Endothelial cell (in vitro differentiated cells): ENCODE measurements around the gene MPZL2. TPM values are rescaled to one million over a fixed set of nuclear protein-coding genes. Genes with fewer than 3 reads are reported as not detected.

Experiments
- DNase-seq: peaks from one replicate; pipeline ENCODE4 v3.0.0; 2021; ENCODE audit warnings: low spot score
- H3K27ac Mint-ChIP-seq: one replicate; pipeline ENCODE4 v1.8.0; 2021; ENCODE audit warnings: mixed read lengths, inconsistent platforms; ENCODE audit not compliant: unreplicated experiment
- H3K27me3 Mint-ChIP-seq: one replicate; pipeline ENCODE4 v1.8.0; 2021; ENCODE audit warnings: mild to moderate bottlenecking, moderate library complexity, mixed read lengths, inconsistent platforms; ENCODE audit not compliant: unreplicated experiment
- H3K36me3 Mint-ChIP-seq: one replicate; pipeline ENCODE4 v1.8.0; 2021; ENCODE audit warnings: mild to moderate bottlenecking, low read depth, mixed read lengths, inconsistent platforms; ENCODE audit not compliant: unreplicated experiment
- H3K4me1 Mint-ChIP-seq: one replicate; pipeline ENCODE4 v1.8.0; 2021; ENCODE audit warnings: mild to moderate bottlenecking, mixed read lengths, inconsistent platforms; ENCODE audit not compliant: unreplicated experiment
- H3K4me3 Mint-ChIP-seq: one replicate; pipeline ENCODE4 v1.8.0; 2021; ENCODE audit warnings: mild to moderate bottlenecking, mixed read lengths, inconsistent platforms; ENCODE audit not compliant: unreplicated experiment
- H3K9me3 Mint-ChIP-seq: one replicate; pipeline ENCODE4 v1.8.0; 2021; ENCODE audit warnings: mixed read lengths, inconsistent platforms; ENCODE audit not compliant: unreplicated experiment
- total RNA-seq: library from RNA; stranded (reverse); fragmentation: NEBNext Ultra II Directional; extraction: Animal tissue kit (Norgen Biotek cat#: 25700); gene quantifications from one replicate; pipeline ENCODE4 v1.2.1, GENCODE V29; 2021; ENCODE audit not compliant: unreplicated experiment
- TF ChIP-seq, protein P1 (sequence below): fragments of 200-600 bp; sonication (generic); IDR thresholded peaks from one replicate; pipeline ENCODE4 v1.5.0; 2021; ENCODE audit warnings: antibody characterized with exemption; ENCODE audit not compliant: unreplicated experiment

MPZL2 gene
- total RNA-seq, 1 donor from 2014 or later: 1.0 TPM

DNA sequence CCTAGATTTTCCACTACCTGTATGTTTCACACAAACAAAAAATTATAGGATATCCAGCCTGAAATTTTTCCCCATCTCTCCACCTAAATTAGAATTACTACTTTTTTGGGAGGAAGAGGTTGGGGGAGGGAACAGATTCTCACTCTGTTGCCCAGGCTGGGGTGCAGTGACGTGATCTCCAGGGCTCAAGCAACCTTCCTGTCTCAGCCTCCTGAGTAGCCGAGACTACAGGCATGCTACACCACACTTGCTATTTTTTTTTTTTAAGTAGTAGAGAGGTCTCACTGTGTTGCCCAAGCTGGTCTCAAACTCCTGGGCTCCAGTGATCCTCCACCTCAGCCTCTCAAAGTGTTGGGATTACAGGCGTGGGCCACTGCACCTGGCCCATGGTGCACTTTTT is 48.8 kb downstream of the MPZL2 start:
- TF ChIP-seq, protein P1, sequence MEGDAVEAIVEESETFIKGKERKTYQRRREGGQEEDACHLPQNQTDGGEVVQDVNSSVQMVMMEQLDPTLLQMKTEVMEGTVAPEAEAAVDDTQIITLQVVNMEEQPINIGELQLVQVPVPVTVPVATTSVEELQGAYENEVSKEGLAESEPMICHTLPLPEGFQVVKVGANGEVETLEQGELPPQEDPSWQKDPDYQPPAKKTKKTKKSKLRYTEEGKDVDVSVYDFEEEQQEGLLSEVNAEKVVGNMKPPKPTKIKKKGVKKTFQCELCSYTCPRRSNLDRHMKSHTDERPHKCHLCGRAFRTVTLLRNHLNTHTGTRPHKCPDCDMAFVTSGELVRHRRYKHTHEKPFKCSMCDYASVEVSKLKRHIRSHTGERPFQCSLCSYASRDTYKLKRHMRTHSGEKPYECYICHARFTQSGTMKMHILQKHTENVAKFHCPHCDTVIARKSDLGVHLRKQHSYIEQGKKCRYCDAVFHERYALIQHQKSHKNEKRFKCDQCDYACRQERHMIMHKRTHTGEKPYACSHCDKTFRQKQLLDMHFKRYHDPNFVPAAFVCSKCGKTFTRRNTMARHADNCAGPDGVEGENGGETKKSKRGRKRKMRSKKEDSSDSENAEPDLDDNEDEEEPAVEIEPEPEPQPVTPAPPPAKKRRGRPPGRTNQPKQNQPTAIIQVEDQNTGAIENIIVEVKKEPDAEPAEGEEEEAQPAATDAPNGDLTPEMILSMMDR: no peak
- no peak for DNase-seq
- no peaks in the 10 kb centered on the region for H3K36me3 Mint-ChIP-seq
- H3K4me3 Mint-ChIP-seq: no peak overlapping the region
- H3K4me1 Mint-ChIP-seq: peaks cover 37% of the 10 kb centered on the region
- no peaks in the 10 kb centered on the region for H3K9me3 Mint-ChIP-seq
- peaks cover 4% of the 10 kb centered on the region for H3K27me3 Mint-ChIP-seq
- H3K27ac Mint-ChIP-seq: no peak overlapping the region

DNA sequence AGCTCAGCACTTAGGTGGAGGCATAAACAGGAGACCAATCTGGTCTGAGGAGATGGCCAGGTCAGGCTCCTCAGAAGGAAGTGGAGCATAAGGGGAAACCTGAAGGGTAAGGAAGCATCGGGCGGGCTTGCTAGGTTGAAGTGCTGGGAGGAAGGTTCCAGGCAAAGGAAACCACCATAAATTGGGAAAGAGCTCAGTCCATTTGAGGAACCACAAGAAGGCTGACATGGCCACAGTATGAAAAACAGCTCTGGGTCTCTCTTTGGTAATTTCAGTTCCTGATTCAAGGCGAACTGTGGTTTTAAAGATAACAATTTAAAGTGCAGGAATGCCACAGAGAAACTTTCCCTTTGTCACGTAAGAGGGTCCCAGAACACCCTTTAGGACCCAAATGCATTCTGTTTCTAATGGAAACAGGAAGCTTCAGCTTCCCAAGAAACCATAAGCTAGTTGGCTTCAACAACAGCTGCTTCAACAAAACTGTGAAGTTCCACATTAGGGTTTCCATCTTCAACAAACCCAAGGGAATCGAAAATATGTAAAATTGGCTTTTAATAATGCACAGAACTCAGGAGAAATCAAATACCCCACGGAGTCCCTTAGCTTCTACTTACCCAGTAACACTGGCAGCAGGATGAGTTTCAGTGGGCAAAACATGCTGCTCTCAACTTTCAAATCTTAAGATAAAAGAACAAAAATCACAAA is 49.7 kb downstream of the MPZL2 start:
- Mint-ChIP-seq H3K27me3 (peaks cover 4% of the 10 kb centered on the region), H3K9me3 (no peaks in the 10 kb centered on the region), H3K36me3 (no peaks in the 10 kb centered on the region), H3K4me1 (peaks cover 37% of the 10 kb centered on the region), H3K4me3 (no peak overlapping the region), H3K27ac (no peak overlapping the region)
- TF ChIP-seq, protein P1: no peak
- DNase-seq: no peak

DNA sequence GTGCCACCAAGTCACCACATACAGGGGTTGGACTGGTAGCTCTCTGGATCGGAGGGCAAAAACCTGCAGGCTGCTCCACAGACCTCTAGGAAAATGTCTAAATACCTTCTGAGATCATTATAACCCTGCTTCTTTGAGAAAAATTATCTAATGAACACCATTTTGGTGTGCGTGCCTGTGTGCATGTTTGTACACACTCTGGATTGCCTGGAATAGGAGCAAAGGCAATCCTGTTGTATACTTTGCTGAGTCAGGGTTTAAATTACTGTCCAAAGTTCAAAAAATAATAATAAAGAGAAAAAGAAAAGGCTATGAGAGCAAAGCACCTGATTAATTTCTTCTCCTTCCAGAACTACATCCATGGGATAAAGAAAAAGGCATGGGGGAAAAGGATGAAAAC is 50.3 kb downstream of the MPZL2 start:
- Mint-ChIP-seq H3K9me3 (no peaks in the 10 kb centered on the region), H3K27me3 (peaks cover 4% of the 10 kb centered on the region), H3K27ac (no peak overlapping the region), H3K36me3 (no peaks in the 10 kb centered on the region), H3K4me1 (peaks cover 37% of the 10 kb centered on the region), H3K4me3 (no peak overlapping the region)
- no peak for DNase-seq
- TF ChIP-seq, protein P1: no peak

DNA sequence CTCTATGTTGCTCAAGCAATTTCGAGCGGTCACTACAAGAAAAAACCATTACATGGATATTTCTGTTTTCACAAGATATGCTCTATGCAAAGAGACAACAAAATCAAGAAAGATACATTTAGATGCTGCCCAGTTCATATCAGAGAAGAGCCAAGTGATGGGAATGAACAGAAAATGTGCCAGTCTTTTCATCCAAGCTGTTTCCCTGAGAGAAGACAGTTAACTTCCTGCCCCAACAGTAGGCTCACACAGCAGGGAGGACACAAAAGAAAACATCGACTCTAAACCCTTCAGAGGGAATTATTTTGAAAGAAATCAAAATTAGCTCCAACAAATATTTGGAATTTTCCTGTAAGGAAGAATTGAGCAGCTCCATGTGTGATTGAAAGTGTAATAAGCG is 50.9 kb downstream of the MPZL2 start:
- peak overlapping the region; percentile 32 for H3K27ac Mint-ChIP-seq
- H3K4me3 Mint-ChIP-seq: no peak overlapping the region
- peaks cover 4% of the 10 kb centered on the region for H3K27me3 Mint-ChIP-seq
- TF ChIP-seq, protein P1: no peak
- H3K4me1 Mint-ChIP-seq: peaks cover 37% of the 10 kb centered on the region
- no peak for DNase-seq
- no peaks in the 10 kb centered on the region for H3K9me3 Mint-ChIP-seq
- H3K36me3 Mint-ChIP-seq: no peaks in the 10 kb centered on the region

DNA sequence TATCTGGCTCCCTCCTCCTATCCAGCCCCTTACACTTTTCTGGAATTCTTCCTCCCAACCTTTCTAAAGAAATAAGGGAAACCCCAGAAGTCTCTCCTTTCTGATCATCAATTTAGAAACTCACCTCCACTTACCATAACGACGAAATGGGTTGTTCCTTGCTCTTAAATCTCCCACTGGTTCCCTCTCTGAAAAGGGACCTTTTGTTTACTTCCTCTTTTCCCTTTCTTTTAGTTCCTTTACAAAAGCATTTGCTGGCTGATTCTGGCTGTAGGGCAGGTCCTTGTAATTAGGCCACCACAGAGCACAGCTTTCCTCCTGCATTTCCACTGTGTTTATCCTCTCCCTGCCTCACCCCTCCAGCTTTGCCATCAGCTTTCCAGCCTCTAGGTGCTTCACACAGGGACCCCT is 51.3 kb downstream of the MPZL2 start:
- Mint-ChIP-seq H3K36me3 (no peaks in the 10 kb centered on the region), H3K27me3 (peaks cover 4% of the 10 kb centered on the region)
- no peak for DNase-seq

More for the DNA sequence above, 51.3 kb downstream of the MPZL2 start:
- Mint-ChIP-seq H3K9me3 (no peaks in the 10 kb centered on the region), H3K4me3 (no peak overlapping the region), H3K27ac (peak overlapping the region; percentile 32), H3K4me1 (peaks cover 37% of the 10 kb centered on the region)
- TF ChIP-seq, protein P1: no peak
